HFFc6 (cell line): ENCODE data around the gene CREB5. TPM values are rescaled to one million over a fixed set of nuclear protein-coding genes. Genes with fewer than 3 reads are reported as not detected.

Experiments
- DNase-seq: peaks from one replicate; pipeline ENCODE4 v3.0.0-alpha.2; 2018
- H3K27ac Mint-ChIP-seq: 2 replicates; pipeline ENCODE4 v1.8.0; 2020; ENCODE audit warnings: mild to moderate bottlenecking, mixed read lengths
- H3K27me3 Mint-ChIP-seq: 2 replicates; pipeline ENCODE4 v1.8.0; 2021; ENCODE audit warnings: mild to moderate bottlenecking, moderate library complexity, mixed read lengths; ENCODE audit not compliant: insufficient read depth
- H3K36me3 Mint-ChIP-seq: 2 replicates; pipeline ENCODE4 v1.8.0; 2021; ENCODE audit warnings: low read depth, mixed read lengths
- H3K4me1 Mint-ChIP-seq: 2 replicates; pipeline ENCODE4 v1.8.0; 2020; ENCODE audit warnings: low read depth, mixed read lengths
- H3K4me3 Mint-ChIP-seq: 2 replicates; pipeline ENCODE4 v1.8.0; 2020; ENCODE audit warnings: mild to moderate bottlenecking, moderate library complexity, mixed read lengths
- H3K9me3 Mint-ChIP-seq: 2 replicates; pipeline ENCODE4 v1.8.0; 2020; ENCODE audit warnings: mild to moderate bottlenecking, mixed read lengths
- total RNA-seq, 6 experiments: library from RNA; stranded (reverse); fragmentation: NEBNext Ultra II Directional; extraction: Animal tissue kit (Norgen Biotek cat#: 25700); gene quantifications; 2 replicates in 1 of 6; 3 replicates in 5 of 6; pipeline ENCODE4 v1.2.3, GENCODE V29; 2021
- TF ChIP-seq, protein P1 (sequence below): fragments of 200-600 bp; sonication (generic); IDR thresholded peaks from 2 replicates; pipeline ENCODE4 v1.5.0; 2021; ENCODE audit warnings: antibody characterized with exemption, mild to moderate bottlenecking

Gene CREB5
- total RNA-seq, 6 experiments from 2014 or later = 0.60 to 0.90 (median 0.79) TPM

- no peak overlapping the region for H3K27ac Mint-ChIP-seq
- H3K27me3 Mint-ChIP-seq = no peaks in the 10 kb centered on the region; the same call in 1 of the 2 replicates
- H3K9me3 Mint-ChIP-seq = peaks cover 6% of the 10 kb centered on the region; the same call in 1 of the 2 replicates
- no peaks in the 10 kb centered on the region for H3K4me1 Mint-ChIP-seq
- no peak for DNase-seq
- H3K36me3 Mint-ChIP-seq = peaks cover 5% of the 10 kb centered on the region
- no peak overlapping the region for H3K4me3 Mint-ChIP-seq
- TF ChIP-seq, protein P1, sequence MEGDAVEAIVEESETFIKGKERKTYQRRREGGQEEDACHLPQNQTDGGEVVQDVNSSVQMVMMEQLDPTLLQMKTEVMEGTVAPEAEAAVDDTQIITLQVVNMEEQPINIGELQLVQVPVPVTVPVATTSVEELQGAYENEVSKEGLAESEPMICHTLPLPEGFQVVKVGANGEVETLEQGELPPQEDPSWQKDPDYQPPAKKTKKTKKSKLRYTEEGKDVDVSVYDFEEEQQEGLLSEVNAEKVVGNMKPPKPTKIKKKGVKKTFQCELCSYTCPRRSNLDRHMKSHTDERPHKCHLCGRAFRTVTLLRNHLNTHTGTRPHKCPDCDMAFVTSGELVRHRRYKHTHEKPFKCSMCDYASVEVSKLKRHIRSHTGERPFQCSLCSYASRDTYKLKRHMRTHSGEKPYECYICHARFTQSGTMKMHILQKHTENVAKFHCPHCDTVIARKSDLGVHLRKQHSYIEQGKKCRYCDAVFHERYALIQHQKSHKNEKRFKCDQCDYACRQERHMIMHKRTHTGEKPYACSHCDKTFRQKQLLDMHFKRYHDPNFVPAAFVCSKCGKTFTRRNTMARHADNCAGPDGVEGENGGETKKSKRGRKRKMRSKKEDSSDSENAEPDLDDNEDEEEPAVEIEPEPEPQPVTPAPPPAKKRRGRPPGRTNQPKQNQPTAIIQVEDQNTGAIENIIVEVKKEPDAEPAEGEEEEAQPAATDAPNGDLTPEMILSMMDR = no peak
Measured at GRCh38 chr7:28490831-28491230, 78.5 kb downstream of the CREB5 start.

- Mint-ChIP-seq H3K4me3 (no peak overlapping the region), H3K27me3 (no peaks in the 10 kb centered on the region; the same call in 1 of the 2 replicates), H3K36me3 (peaks cover 5% of the 10 kb centered on the region), H3K4me1 (no peaks in the 10 kb centered on the region), H3K27ac (no peak overlapping the region), H3K9me3 (no peaks in the 10 kb centered on the region; the same call in 1 of the 2 replicates)
- TF ChIP-seq, protein P1 = no peak
- no peak for DNase-seq
Measured at GRCh38 chr7:28493477-28493876, 81.2 kb downstream of the CREB5 start.

- TF ChIP-seq, protein P1 = no peak
- H3K9me3 Mint-ChIP-seq = no peaks in the 10 kb centered on the region; the same call in 1 of the 2 replicates
Measured at GRCh38 chr7:28497009-28497408, 84.7 kb downstream of the CREB5 start.

GRCh38 chr7:28498636-28499035 is 86.3 kb downstream of the CREB5 start:
- no peaks in the 10 kb centered on the region for H3K4me1 Mint-ChIP-seq
- H3K4me3 Mint-ChIP-seq = no peak overlapping the region
- no peak for DNase-seq
- TF ChIP-seq, protein P1 = no peak
- no peaks in the 10 kb centered on the region; the same call in 1 of the 2 replicates for H3K9me3 Mint-ChIP-seq
- H3K27me3 Mint-ChIP-seq = no peaks in the 10 kb centered on the region; the same call in 1 of the 2 replicates
- H3K27ac Mint-ChIP-seq = no peak overlapping the region
- H3K36me3 Mint-ChIP-seq = no peaks in the 10 kb centered on the region

More at GRCh38 chr7:28497009-28497408, 84.7 kb downstream of the CREB5 start:
- Mint-ChIP-seq H3K27ac (no peak overlapping the region), H3K4me1 (no peaks in the 10 kb centered on the region), H3K27me3 (no peaks in the 10 kb centered on the region; the same call in 1 of the 2 replicates), H3K4me3 (no peak overlapping the region), H3K36me3 (no peaks in the 10 kb centered on the region)
- DNase-seq = no peak

- no peaks in the 10 kb centered on the region; the same call in 1 of the 2 replicates for H3K27me3 Mint-ChIP-seq
- H3K4me1 Mint-ChIP-seq = no peaks in the 10 kb centered on the region
- TF ChIP-seq, protein P1 = no peak
- no peak overlapping the region for H3K4me3 Mint-ChIP-seq
- no peak overlapping the region for H3K27ac Mint-ChIP-seq
- DNase-seq = no peak
- H3K36me3 Mint-ChIP-seq = no peaks in the 10 kb centered on the region
- no peaks in the 10 kb centered on the region; the same call in 1 of the 2 replicates for H3K9me3 Mint-ChIP-seq
Measured at GRCh38 chr7:28500138-28500537, 87.8 kb downstream of the CREB5 start.
